ENCODE measurements around the gene GPR143. TPM values are rescaled to one million over a fixed set of nuclear protein-coding genes. Genes with fewer than 3 reads are reported as not detected.

Gene GPR143
- total RNA-seq, 1 donor from 2014 or later: 2.4 TPM

DNA sequence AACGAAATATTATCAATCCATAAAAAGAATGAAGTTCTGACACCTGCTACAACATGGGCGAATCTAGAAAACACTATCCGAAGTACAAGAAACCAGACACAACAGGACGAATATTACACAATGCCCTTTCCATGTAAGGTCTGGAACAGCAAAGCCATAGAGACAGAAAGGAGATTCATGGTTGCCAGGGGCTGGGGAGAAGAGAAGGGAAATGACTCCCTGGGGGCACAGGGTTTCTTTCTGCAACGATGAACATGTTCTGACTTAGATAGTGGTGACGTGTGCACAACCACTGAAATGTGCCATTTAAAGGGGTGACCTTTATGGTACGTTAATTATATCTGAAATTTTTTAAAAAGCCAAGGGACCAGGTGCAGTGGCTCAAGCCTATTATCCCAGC is 28.3 kb downstream of the GPR143 start:
- no peaks in the 10 kb centered on the region for H3K27me3 Mint-ChIP-seq (ENCODE audit: low read depth)
- H3K36me3 Mint-ChIP-seq (ENCODE audit: low read depth): peaks cover 7% of the 10 kb centered on the region
- DNase-seq (ENCODE audit: low read depth, low spot score): no peak
- no peak overlapping the region for H3K27ac Mint-ChIP-seq (ENCODE audit: unreplicated experiment)
- H3K4me3 Mint-ChIP-seq: no peak overlapping the region
- H3K4me1 Mint-ChIP-seq: no peaks in the 10 kb centered on the region
- H3K9me3 Mint-ChIP-seq: peaks cover 9% of the 10 kb centered on the region
- TF ChIP-seq, protein P1, sequence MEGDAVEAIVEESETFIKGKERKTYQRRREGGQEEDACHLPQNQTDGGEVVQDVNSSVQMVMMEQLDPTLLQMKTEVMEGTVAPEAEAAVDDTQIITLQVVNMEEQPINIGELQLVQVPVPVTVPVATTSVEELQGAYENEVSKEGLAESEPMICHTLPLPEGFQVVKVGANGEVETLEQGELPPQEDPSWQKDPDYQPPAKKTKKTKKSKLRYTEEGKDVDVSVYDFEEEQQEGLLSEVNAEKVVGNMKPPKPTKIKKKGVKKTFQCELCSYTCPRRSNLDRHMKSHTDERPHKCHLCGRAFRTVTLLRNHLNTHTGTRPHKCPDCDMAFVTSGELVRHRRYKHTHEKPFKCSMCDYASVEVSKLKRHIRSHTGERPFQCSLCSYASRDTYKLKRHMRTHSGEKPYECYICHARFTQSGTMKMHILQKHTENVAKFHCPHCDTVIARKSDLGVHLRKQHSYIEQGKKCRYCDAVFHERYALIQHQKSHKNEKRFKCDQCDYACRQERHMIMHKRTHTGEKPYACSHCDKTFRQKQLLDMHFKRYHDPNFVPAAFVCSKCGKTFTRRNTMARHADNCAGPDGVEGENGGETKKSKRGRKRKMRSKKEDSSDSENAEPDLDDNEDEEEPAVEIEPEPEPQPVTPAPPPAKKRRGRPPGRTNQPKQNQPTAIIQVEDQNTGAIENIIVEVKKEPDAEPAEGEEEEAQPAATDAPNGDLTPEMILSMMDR (conservative IDR thresholded peaks at IDR 0.05): no peak

DNA sequence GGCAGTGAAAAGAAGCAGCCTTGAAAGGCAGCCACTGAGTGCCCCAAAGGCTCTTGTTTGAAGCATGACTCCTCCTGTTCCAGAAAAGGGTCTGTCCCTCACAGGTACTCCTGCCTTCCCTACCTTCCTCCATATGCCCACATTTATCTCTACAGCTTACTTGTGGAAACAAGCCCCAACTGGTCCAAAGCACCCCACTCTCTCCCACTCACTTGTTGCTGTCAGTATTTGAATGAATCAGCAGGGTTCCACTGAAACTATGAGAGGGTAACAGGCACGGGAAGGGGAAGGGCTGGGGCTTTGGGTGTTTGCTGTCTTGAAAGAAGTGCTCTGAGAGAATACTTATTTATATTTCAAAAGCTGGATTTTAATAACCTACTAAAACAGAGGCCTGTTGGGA is 34.9 kb downstream of the GPR143 start:
- TF ChIP-seq, protein P1 (conservative IDR thresholded peaks at IDR 0.05): no peak
- DNase-seq (ENCODE audit: low read depth, low spot score): no peak
- no peaks in the 10 kb centered on the region for H3K27me3 Mint-ChIP-seq (ENCODE audit: low read depth)
- no peak overlapping the region for H3K4me3 Mint-ChIP-seq
- H3K36me3 Mint-ChIP-seq (ENCODE audit: low read depth): peaks cover 31% of the 10 kb centered on the region
- no peak overlapping the region for H3K27ac Mint-ChIP-seq (ENCODE audit: unreplicated experiment)
- H3K9me3 Mint-ChIP-seq: peaks cover 16% of the 10 kb centered on the region
- no peaks in the 10 kb centered on the region for H3K4me1 Mint-ChIP-seq

DNA sequence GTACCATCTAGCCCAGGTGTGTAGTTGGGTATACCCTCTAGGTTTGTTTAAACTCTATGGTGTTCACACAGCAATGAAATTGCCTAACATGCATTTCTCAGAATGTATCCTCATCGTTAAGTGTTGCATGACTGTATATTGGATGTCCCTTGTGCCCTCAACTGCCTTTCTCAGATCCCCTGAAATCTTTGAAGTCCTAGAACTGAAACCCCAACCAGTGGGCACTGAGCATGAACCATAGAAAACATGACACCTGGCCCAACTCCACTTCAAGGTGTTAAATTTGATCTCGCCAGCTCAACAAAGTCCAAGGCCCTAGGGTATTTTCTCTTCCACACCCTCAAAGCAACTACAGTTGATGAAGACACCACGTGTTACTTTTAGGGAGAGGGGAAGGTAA is 35.6 kb downstream of the GPR143 start:
- H3K9me3 Mint-ChIP-seq: peaks cover 13% of the 10 kb centered on the region
- TF ChIP-seq, protein P1 (conservative IDR thresholded peaks at IDR 0.05): no peak
- H3K27ac Mint-ChIP-seq (ENCODE audit: unreplicated experiment): no peak overlapping the region
- no peaks in the 10 kb centered on the region for H3K27me3 Mint-ChIP-seq (ENCODE audit: low read depth)
- peaks cover 30% of the 10 kb centered on the region for H3K36me3 Mint-ChIP-seq (ENCODE audit: low read depth)
- no peaks in the 10 kb centered on the region for H3K4me1 Mint-ChIP-seq
- no peak overlapping the region for H3K4me3 Mint-ChIP-seq
- DNase-seq (ENCODE audit: low read depth, low spot score): no peak

DNA sequence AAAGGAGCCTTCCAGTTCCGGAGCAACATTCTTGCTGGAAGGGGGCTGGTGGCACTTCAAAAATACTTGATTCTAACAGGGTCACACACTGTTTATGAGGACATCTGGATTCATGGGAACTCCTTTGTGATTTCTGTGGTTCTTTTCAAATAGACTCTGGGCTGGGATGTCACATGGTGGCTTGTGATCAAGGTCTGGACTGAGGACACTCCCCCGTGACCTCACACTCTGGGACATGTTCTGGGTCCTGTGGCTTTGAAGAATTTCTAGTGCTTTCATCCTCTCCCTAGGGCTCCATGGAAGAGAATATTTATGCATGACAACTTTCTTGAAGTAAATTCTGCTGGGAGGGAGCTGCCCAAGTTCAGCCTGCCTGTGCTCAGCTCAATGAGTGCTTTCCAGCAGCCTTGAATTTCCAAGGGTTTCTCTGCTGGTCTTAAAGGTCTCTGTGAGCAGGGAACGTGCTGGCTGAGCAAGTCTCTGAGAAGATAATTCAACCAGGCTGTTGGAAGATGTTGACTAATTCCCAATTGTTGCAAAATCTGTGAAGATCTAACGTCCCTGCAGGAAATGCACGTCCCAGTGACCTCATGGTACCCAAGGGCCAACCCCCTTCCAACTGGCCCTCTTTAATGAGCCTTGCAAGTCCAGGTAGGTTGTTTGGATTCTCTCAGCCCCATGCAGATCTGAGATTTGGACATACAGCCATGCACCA is 36.3 kb downstream of the GPR143 start:
- Mint-ChIP-seq H3K9me3 (peaks cover 13% of the 10 kb centered on the region), H3K4me1 (no peaks in the 10 kb centered on the region), H3K27me3 (ENCODE audit: low read depth) (no peaks in the 10 kb centered on the region), H3K27ac (ENCODE audit: unreplicated experiment) (no peak overlapping the region), H3K4me3 (no peak overlapping the region), H3K36me3 (ENCODE audit: low read depth) (peaks cover 37% of the 10 kb centered on the region)
- DNase-seq (ENCODE audit: low read depth, low spot score): no peak
- TF ChIP-seq, protein P1 (conservative IDR thresholded peaks at IDR 0.05): no peak

DNA sequence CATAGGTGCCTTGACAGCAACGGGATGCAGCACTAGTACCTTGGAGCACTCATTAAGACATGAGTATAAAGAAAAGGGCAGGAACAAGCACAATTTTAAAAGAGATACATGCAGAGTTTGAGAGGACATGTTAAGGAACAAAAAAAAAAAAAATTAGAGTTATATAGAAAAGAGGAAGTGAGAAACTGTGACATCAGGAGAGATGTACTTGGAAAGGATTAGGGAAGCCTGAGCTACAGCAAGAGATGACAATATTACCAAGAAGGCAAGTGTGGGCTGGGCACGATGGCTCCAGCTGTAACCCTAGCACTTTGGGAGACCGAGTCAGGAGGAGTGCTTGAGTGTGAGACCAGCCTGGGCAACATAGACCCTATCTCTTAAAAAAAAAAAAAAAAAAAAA is 37.4 kb downstream of the GPR143 start:
- no peak for DNase-seq (ENCODE audit: low read depth, low spot score)
- peaks cover 43% of the 10 kb centered on the region for H3K36me3 Mint-ChIP-seq (ENCODE audit: low read depth)
- peaks cover 12% of the 10 kb centered on the region for H3K9me3 Mint-ChIP-seq
- no peaks in the 10 kb centered on the region for H3K27me3 Mint-ChIP-seq (ENCODE audit: low read depth)
- TF ChIP-seq, protein P1 (conservative IDR thresholded peaks at IDR 0.05): no peak
- no peaks in the 10 kb centered on the region for H3K4me1 Mint-ChIP-seq
- H3K27ac Mint-ChIP-seq (ENCODE audit: unreplicated experiment): no peak overlapping the region
- no peak overlapping the region for H3K4me3 Mint-ChIP-seq
